Keratinocyte (primary cell): ENCODE results near the gene ZNF559. TPM values are rescaled to one million over a fixed set of nuclear protein-coding genes. Genes with fewer than 3 reads are reported as not detected.

Experiments used
- DNase-seq: peaks from one replicate; pipeline ENCODE4 v3.0.0-alpha.2; 2011; ENCODE audit warnings: low read depth, missing footprints, low spot score
- FAIRE-seq: peaks from 2 replicates; lab custom pipeline; 2011; peaks lifted over from hg19 to GRCh38; lab: Jason Lieb, UNC
- H2AFZ ChIP-seq: 2 replicates; pipeline ENCODE4 v1.6.0; 2012; ENCODE audit warnings: low read length, control low read depth, inconsistent platforms; ENCODE audit not compliant: control insufficient read depth
- H3K27ac ChIP-seq: 2 replicates; pipeline ENCODE4 v1.5.1; 2011; ENCODE audit warnings: low read length; ENCODE audit not compliant: control insufficient read depth, insufficient read depth
- H3K27me3 ChIP-seq: 3 replicates; pipeline ENCODE4 v1.6.0; 2011; ENCODE audit warnings: low read length; ENCODE audit not compliant: control insufficient read depth, insufficient read depth; ENCODE audit errors: extremely low read depth
- H3K36me3 ChIP-seq, 2 experiments: 2 replicates in 1 of 2; 3 replicates in 1 of 2; pipeline ENCODE4 v1.5.1; 2011; ENCODE audit warnings: low read length in 2 of 2, mild to moderate bottlenecking in 1 of 2; ENCODE audit not compliant: control insufficient read depth in 2 of 2, insufficient read depth in 2 of 2; ENCODE audit errors: extremely low read depth in 1 of 2
- H3K4me1 ChIP-seq: 3 replicates; pipeline ENCODE4 v1.5.1; 2011; ENCODE audit warnings: low read length; ENCODE audit not compliant: control insufficient read depth, insufficient read depth; ENCODE audit errors: extremely low read depth
- H3K4me2 ChIP-seq: 3 replicates; pipeline ENCODE4 v1.6.0; 2011; ENCODE audit warnings: low read depth, low read length; ENCODE audit not compliant: control insufficient read depth, insufficient read depth; ENCODE audit errors: extremely low read depth
- H3K4me3 ChIP-seq, 3 experiments: fragments of 200-600 bp in 1 of 3; sonication (generic) in 1 of 3; 2 replicates in 2 of 3; 3 replicates in 1 of 3; pipeline ENCODE4 v1.5.1; 2011 to 2016; ENCODE audit warnings: low read length in 3 of 3, mild to moderate bottlenecking in 3 of 3, control low read depth in 2 of 3, inconsistent platforms in 1 of 3, low read depth in 1 of 3, mixed read lengths in 1 of 3, mixed run types in 1 of 3, moderate library complexity in 1 of 3; ENCODE audit not compliant: control insufficient read depth in 2 of 3, insufficient read depth in 2 of 3; ENCODE audit errors: extremely low read depth in 1 of 3
- H3K79me2 ChIP-seq: 2 replicates; pipeline ENCODE4 v1.6.0; 2012; ENCODE audit warnings: low read length; ENCODE audit not compliant: control insufficient read depth, insufficient read depth
- H3K9ac ChIP-seq: 3 replicates; pipeline ENCODE4 v1.6.0; 2011; ENCODE audit warnings: low read length; ENCODE audit not compliant: control insufficient read depth, insufficient read depth; ENCODE audit errors: extremely low read depth
- H3K9me1 ChIP-seq: 3 replicates; pipeline ENCODE4 v1.6.0; 2011; ENCODE audit warnings: low read length; ENCODE audit not compliant: control insufficient read depth, insufficient read depth; ENCODE audit errors: extremely low read depth
- H3K9me3 ChIP-seq: 2 replicates; pipeline ENCODE4 v1.5.1; 2012; ENCODE audit warnings: low read depth, low read length; ENCODE audit not compliant: control insufficient read depth
- H4K20me1 ChIP-seq: 3 replicates; pipeline ENCODE4 v1.6.0; 2011; ENCODE audit warnings: low read length; ENCODE audit not compliant: control insufficient read depth, insufficient read depth; ENCODE audit errors: extremely low read depth
- EZH2 ChIP-seq: IDR thresholded peaks from one replicate; pipeline ENCODE4 v1.6.1; 2012; ENCODE audit warnings: inconsistent platforms, mild to moderate bottlenecking, low read length, moderate library complexity
- dilution Hi-C: fragments of 300-500 bp; cut with MboI; formaldehyde crosslinking; loops from one replicate; pipeline ENCODE4 v1.7.0; 2020; ENCODE audit warnings: low sequenced_read_pairs; ENCODE audit not compliant: extremely low pct_ligation_motif_present
- polyA plus RNA-seq, 5 experiments: library from polyadenylated mRNA; depleted of rRNA in 3 of 5; stranded (reverse) in 3 of 5; stranded (forward) in 1 of 5; unstranded in 1 of 5; fragments of >200 nt; gene quantifications; 1 replicate in 1 of 5; 2 replicates in 3 of 5; 3 replicates in 1 of 5; pipeline versions ENCODE4 v1.2.1 to v1.2.3, GENCODE V29; 2011 to 2012; ENCODE audit warnings: missing spikeins in 2 of 5, low read depth in 1 of 5, low replicate concordance in 1 of 5
- TF ChIP-seq, protein P1 (sequence below), 3 experiments: IDR thresholded peaks in 1 of 3; conservative IDR thresholded peaks in 1 of 3; optimal IDR thresholded peaks in 1 of 3; 2 replicates in 2 of 3; 3 replicates in 1 of 3; pipeline versions ENCODE3 to v1.5.1; 2011; ENCODE audit warnings: low read length in 3 of 3, mild to moderate bottlenecking in 3 of 3, moderate library complexity in 2 of 3, control low read depth in 1 of 3, inconsistent platforms in 1 of 3; ENCODE audit not compliant: insufficient read depth in 2 of 3; ENCODE audit errors: extremely low read depth in 1 of 3

ZNF559 gene
- polyA plus RNA-seq, 1 donor (not counting 4 experiments of a cell fraction or from before 2014, with no cell fraction given) = 12.8 TPM

GRCh38 chr19:9289231-9289884 lies 34.6 kb upstream of the ZNF559 start:
- Histone ChIP-seq H3K4me3 (no peak overlapping the region), H3K4me1 (no peaks in the 10 kb centered on the region), H3K27ac (no peak overlapping the region), H4K20me1 (no peaks in the 10 kb centered on the region), H3K9me1 (no peaks in the 10 kb centered on the region), H3K79me2 (peaks cover 2% of the 10 kb centered on the region), H3K36me3 (peaks cover 4 to 6% of the 10 kb centered on the region in 2 experiments), H3K9me3 (peaks cover 23% of the 10 kb centered on the region), H3K4me2 (no peak overlapping the region), H3K9ac (no peak overlapping the region), H3K27me3 (no peaks in the 10 kb centered on the region), H2AFZ (no peak overlapping the region)
- DNase-seq (no peak), FAIRE-seq (no peak)
- dilution Hi-C loops = no loop called here
- TF ChIP-seq EZH2 = no peak
- TF ChIP-seq, protein P1, sequence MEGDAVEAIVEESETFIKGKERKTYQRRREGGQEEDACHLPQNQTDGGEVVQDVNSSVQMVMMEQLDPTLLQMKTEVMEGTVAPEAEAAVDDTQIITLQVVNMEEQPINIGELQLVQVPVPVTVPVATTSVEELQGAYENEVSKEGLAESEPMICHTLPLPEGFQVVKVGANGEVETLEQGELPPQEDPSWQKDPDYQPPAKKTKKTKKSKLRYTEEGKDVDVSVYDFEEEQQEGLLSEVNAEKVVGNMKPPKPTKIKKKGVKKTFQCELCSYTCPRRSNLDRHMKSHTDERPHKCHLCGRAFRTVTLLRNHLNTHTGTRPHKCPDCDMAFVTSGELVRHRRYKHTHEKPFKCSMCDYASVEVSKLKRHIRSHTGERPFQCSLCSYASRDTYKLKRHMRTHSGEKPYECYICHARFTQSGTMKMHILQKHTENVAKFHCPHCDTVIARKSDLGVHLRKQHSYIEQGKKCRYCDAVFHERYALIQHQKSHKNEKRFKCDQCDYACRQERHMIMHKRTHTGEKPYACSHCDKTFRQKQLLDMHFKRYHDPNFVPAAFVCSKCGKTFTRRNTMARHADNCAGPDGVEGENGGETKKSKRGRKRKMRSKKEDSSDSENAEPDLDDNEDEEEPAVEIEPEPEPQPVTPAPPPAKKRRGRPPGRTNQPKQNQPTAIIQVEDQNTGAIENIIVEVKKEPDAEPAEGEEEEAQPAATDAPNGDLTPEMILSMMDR (optimal IDR thresholded peaks at IDR 0.05 in 1 of 3, IDR thresholded peaks at IDR 0.05 in 1 of 3, conservative IDR thresholded peaks at IDR 0.05 in 1 of 3; ENCODE audit: extremely low read depth in 1 of 3, insufficient read depth in 2 of 3, low read length in 3 of 3) = no peak

- H3K27ac ChIP-seq = no peak overlapping the region
- peaks cover 5% of the 10 kb centered on the region for H3K79me2 ChIP-seq
- H4K20me1 ChIP-seq = no peaks in the 10 kb centered on the region
- peaks cover 15 to 24% of the 10 kb centered on the region in 2 experiments for H3K36me3 ChIP-seq
- no peak overlapping the region for H2AFZ ChIP-seq
- H3K4me2 ChIP-seq = no peak overlapping the region
- no peak for TF ChIP-seq EZH2
- TF ChIP-seq, protein P1 (optimal IDR thresholded peaks at IDR 0.05 in 1 of 3, IDR thresholded peaks at IDR 0.05 in 1 of 3, conservative IDR thresholded peaks at IDR 0.05 in 1 of 3; ENCODE audit: extremely low read depth in 1 of 3, insufficient read depth in 2 of 3, low read length in 3 of 3) = no peak
- FAIRE-seq (peak; percentile 49), DNase-seq (no peak)
- H3K4me1 ChIP-seq = no peaks in the 10 kb centered on the region
- H3K27me3 ChIP-seq = no peaks in the 10 kb centered on the region
- no peaks in the 10 kb centered on the region for H3K9me1 ChIP-seq
- H3K9ac ChIP-seq = no peak overlapping the region
- H3K4me3 ChIP-seq = no peak overlapping the region
- dilution Hi-C loops = no loop called here
- peaks cover 53% of the 10 kb centered on the region for H3K9me3 ChIP-seq
These were observed 28.5 kb upstream of the ZNF559 start for GRCh38 chr19:9295411-9295849.
